Upper lobe of left lung (tissue), 4 donors: ENCODE data around the gene RABGEF1.

Source experiments
- EP300 ChIP-seq, 4 donors: sonication (generic); formaldehyde crosslinking; IDR thresholded peaks; one replicate each; pipeline ENCODE4 v1.5.1; 2017; ENCODE audit warnings: antibody characterized with exemption in 4 of 4, control low read depth in 2 of 4
- POLR2AphosphoS5 ChIP-seq, 2 donors: sonication (generic); formaldehyde crosslinking; IDR thresholded peaks; one replicate each; pipeline ENCODE4 v1.5.1; 2017; ENCODE audit warnings: antibody characterized with exemption in 2 of 2

GRCh38 chr7:66748791-66749190 is 8.3 kb downstream of the RABGEF1 start:
- TF ChIP-seq EP300 (IDR thresholded peaks at IDR 0.05) (no peak), POLR2AphosphoS5 (IDR thresholded peaks at IDR 0.05) (no peak)
